Fibroblast of the conjunctiva (primary cell): ENCODE data around the gene CD68.
"Not testable (repeated sequence)": the region's sequence is repeated elsewhere in the genome, so short reads cannot be mapped to it uniquely, and the experiment has no call there.

Experiments
- DNase-seq: peaks from one replicate; pipeline ENCODE4 v3.0.0-alpha.2; 2010; ENCODE audit warnings: low read depth

CD68 gene

GRCh38 chr17:7613769-7614424 lies 34.5 kb downstream of the CD68 start:
- DNase-seq, result no peak

- peak; percentile 100 for DNase-seq
Measured at GRCh38 chr17:7614425-7615264, 35.2 kb downstream of the CD68 start, which contains the start of gene FXR2. Gene FXR2, minus strand, starts transcription at chr17:7614897. Its CDS starts 365 bp downstream, at chr17:7614532.

- no peak for DNase-seq
Measured at GRCh38 chr17:7615265-7615747, 35.9 kb downstream of the CD68 start.

- DNase-seq, result no peak
Measured at GRCh38 chr17:7618608-7619007, 39.2 kb downstream of the CD68 start.

GRCh38 chr17:7620835-7621234 lies 41.4 kb downstream of the CD68 start:
- DNase-seq, result no peak

- DNase-seq, result no peak
Measured at GRCh38 chr17:7623661-7624060, 44.2 kb downstream of the CD68 start.

GRCh38 chr17:7625749-7626148 lies 46.3 kb downstream of the CD68 start:
- DNase-seq, result not testable (repeated sequence)

GRCh38 chr17:7626307-7626706 lies 46.9 kb downstream of the CD68 start:
- DNase-seq, result no peak

- DNase-seq, result no peak
Measured at GRCh38 chr17:7626956-7627249, 47.5 kb downstream of the CD68 start.

GRCh38 chr17:7627250-7628121 lies 48.0 kb downstream of the CD68 start, which contains the start of gene SAT2:
Gene SAT2, minus strand, starts transcription at chr17:7627821. Its CDS starts 186 bp downstream, at chr17:7627635.
- DNase-seq, result peak; percentile 91

- DNase-seq, result no peak
Measured at GRCh38 chr17:7629939-7630571, 50.6 kb downstream of the CD68 start, which contains the start of gene SHBG. Gene SHBG, plus strand, starts transcription at chr17:7630135. Its CDS starts 38 bp downstream, at chr17:7630173.
